GM19452 (cell line): ENCODE measurements around the gene CRHR1.

Experiments used
- ATAC-seq: cut with Tn5 transposase; IDR thresholded peaks from one replicate; pipeline ENCODE4 v1.9.1; 2021; ENCODE audit not compliant: unreplicated experiment

Gene CRHR1

DNA sequence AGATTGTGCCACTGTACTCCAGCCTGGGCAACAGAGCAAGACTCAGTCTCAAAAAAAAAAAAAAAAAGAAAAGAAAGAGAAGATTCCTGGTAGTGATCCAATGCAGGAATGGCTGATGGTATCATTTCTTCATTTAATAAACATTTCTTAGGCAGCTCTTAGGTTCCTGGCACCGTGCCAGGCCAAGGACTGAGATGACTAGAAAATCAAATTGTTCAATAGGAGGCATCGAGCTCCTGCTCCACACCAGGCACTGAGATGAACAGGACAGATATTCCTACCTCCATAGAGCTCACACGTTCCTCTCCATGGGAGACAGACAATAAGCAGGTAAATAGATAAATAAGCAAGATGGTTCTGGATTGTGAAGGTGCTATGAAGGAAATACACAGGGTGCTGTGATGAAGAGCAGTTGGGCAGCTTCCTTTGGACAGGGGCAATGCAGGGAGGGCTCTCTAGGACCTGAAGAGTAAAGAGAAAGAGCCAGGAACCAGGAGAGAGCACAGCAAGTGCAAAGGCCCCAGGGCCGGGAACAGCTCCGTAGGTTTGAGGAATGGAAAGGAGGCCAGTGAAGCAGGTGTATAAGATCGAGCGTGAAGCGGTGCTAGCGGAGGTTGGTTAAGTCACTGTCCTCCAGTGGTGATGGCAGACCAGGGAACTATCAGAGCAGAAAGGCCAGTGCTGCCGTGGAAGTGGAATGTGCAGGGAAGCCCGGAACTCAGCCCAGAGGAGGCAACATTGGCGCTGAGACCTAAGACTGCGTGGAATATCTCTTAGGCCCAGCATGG lies 26.5 kb upstream of the CRHR1 start:
- ATAC-seq: no peak

DNA sequence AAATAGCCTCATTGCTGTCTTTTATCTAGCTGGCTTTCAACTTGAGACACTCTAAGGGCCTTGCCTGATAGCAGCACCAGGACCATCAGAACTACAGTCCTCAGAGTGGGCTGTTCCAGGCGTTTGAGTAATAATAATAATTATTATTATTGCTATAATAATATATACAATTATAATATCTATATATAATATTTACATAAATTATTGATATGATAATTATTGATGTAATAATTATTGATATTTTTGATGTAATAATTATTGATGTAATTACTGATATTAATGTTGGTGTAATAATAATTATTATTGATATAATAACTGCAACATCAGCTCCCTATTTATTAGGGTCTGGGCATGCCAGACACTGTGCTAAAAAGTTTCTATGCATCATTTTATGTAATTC lies 25.6 kb upstream of the CRHR1 start:
- ATAC-seq: no peak

DNA sequence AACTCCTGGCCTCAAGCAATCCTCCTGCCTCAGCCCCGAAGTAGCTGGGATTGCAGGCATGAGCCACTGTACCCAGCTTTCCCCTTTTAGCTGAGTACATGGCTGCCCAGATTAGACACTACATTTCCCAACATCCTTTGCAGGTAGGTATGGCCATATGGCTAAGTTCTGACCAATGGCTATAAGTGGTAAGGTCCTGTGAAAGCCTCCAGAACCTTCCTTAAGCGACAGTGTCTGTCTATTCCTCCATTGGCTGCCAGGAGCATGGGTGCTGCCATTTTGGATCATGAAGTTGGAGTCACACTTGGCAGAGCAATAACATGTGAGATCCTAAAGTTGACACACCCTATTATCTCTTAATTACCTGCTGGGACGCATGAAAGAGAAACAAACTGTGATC lies 24.4 kb upstream of the CRHR1 start:
- no peak for ATAC-seq

DNA sequence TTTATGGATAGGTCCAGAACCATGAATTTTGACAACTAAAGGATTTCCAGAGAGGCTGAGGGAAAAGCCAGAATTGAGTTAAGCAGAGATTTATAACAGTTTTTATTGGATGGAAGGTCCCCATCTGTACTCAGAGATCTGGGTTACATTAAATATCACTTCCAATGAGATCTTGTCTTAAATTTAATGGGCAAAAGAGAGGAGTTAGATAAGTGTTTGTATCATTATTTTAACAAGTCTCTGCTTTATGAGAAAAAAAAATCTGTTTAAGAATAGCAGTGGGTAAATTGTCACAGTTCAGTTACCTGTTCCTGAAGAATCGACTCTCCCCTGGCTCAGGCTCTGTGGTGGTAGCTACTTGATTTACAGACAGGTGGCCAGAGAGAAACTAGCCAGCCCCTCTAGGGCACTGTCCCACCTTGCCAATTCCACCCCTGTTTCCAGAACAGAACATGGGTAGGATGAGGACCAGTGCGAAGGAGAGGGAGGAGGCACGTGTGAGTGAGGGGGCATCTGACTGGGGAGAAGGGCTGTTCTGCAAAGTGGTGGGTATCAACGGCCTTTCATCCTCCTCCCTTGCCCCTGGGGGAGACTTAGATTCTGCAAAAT lies 22.1 kb upstream of the CRHR1 start:
- ATAC-seq: no peak

GRCh38 chr17:45763182-45763581 lies 20.9 kb upstream of the CRHR1 start:
- no peak for ATAC-seq

GRCh38 chr17:45764479-45764878 lies 19.6 kb upstream of the CRHR1 start:
- ATAC-seq: no peak

GRCh38 chr17:45768000-45768399 lies 16.1 kb upstream of the CRHR1 start:
- no peak for ATAC-seq

DNA sequence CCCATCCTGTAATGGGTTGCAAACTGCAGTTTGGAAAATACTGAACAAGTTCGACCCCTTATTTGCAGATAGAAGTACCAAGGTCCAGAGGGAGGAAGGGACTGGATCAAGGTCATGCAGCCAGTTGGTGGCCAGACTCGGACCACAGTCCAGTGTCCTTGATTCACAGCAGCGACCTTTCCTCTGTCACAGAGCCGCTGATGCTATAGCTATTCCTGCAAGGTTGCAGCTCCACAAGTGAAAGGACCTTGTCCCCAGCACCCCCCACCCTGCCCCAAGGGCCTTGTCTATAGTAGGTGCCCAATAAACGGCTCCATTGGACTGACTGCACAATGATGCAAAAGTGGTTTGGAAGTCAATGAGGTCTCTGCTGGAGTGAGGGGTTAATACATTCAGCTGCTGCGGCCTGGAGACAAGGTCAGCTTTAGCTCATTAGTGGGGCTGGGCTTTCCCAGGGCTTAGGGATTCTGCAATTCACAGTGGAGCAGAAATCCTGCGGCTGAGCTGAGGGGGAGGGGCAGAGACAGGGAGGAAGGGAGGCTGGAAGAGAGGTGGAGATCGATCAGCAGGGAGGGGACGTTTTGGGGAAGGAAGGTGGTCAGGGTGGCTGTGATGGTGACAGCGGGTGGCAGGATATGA lies 13.4 kb upstream of the CRHR1 start:
- no peak for ATAC-seq

DNA sequence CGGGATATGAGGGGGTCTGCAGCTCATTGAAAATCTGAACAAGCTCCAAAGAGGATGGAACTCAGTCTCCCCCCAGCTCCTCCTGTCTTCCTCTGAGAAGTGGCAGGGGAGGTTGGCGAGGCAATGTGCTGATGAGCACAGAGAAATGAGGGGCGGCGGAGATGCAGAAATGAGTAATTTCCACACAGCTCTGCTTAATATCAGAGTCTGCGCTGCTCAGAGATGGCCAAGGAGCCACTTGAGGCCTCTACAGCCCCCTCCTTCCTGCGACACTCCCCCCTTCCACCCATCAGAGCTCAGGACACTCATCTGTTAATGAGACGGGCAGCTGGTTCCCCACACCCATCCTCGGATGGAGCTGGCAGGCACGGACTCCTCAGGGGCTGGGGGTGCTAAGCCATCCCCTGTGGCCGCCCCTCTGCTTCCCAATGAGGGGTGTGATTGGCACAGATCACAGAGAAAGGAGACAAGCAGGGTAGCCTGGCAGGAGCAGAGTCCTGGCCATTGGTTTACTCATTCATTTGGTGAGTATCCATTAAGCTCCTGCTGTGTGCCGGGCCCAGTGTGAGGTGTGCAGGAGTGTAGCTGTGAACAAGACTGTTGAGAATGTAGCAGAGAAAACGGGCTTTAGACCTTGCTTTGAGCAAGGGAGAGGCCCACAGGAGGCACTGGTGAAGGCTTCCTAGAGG lies 12.7 kb upstream of the CRHR1 start:
- no peak for ATAC-seq

GRCh38 chr17:45775148-45775547 lies 9.0 kb upstream of the CRHR1 start:
- ATAC-seq: no peak

GRCh38 chr17:45775576-45776011 lies 8.5 kb upstream of the CRHR1 start:
- ATAC-seq: no peak

DNA sequence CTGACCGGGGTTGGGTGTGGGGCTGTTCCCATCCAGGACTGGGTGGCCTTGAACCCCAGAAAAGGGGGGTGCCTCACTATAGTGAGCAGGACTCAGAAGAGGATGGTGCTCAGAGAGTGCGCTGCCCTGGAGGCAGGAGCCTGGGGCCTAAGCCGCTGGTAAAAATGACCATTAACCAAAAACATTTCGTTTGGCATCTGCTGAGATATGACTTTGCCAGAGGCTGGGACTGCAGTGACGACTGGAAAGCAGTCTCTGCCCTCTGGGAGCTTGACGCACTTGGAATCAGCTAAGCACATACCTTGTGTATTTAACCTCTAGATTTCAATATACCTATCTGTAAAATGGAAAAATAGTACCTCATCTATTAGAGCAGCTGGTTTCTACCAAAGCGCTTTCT lies 7.2 kb upstream of the CRHR1 start:
- no peak for ATAC-seq

DNA sequence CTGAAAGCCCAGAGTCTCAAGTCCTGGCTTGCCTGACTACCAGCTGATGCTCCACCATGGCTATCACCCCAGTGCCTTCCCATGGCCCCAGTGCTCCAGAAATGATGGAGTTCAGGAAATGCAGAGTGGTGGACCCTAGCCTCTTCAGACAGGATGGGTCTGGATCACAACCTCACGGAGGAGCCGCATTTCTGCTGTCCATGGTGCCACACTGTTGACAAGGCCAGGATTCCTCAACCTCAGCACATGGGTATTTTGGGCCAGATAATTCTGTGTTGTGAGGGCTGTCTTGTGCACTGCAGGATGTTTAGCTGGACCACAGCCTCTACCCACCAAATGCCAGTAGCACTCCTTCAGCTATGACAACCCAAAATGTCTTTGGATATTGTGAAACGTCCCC lies 6.7 kb upstream of the CRHR1 start:
- no peak for ATAC-seq

DNA sequence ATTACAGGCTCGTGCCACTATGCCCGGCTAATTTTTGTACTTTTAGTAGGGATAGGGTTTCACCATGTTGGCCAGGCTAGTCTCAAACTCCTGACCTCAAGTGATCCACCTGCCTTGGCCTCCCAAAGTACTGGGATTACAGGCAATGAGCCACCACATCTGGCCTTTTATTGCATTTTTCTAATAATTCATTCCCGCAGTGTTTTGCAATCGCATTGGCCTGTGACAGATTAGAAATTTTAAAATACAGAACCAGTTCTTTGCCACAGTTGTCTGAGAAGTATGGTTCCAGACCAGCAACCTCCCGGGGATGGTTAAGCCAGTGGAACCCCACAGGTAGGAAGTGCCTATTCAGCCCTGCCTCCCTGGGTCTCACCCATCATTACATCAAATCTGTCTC lies 3.2 kb upstream of the CRHR1 start:
- ATAC-seq: no peak

GRCh38 chr17:45782889-45783592 lies 1.1 kb upstream of the CRHR1 start:
- no peak for ATAC-seq

DNA sequence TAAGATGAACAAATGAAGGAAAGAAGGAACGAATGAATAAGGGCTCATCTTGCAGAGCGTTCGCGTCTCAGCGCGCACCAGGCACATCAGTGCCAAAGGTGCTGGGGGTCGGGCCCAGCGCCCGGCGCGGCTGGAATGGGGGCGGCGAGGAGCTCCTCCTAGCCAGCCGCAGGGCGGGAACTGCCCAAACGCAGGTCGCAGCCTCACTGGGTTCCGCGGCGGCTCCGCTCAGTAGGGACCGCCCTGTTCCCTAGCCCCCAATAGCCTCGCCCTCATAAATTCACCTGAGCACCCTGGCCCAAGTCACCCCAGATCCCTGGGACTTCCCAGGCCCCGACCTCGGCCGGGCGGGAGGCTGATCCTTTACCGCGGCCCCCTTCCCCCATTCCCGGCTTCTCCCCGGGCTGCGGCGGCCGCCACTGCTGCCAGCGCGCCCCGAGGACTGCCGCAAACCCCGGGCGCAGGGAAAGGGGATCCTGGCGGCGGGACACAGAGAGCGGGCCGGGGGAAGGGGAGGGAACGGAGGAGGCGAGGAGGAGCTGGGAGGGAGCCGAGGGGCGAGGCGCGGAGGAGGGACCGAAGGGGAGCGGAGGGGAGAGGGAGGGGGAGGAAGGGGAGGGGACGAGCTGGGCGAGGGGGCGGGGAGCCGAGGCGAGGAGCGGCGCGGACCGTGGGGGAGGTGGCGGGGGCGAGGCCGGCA lies 377 bp upstream of the CRHR1 start:
- ATAC-seq: no peak

DNA sequence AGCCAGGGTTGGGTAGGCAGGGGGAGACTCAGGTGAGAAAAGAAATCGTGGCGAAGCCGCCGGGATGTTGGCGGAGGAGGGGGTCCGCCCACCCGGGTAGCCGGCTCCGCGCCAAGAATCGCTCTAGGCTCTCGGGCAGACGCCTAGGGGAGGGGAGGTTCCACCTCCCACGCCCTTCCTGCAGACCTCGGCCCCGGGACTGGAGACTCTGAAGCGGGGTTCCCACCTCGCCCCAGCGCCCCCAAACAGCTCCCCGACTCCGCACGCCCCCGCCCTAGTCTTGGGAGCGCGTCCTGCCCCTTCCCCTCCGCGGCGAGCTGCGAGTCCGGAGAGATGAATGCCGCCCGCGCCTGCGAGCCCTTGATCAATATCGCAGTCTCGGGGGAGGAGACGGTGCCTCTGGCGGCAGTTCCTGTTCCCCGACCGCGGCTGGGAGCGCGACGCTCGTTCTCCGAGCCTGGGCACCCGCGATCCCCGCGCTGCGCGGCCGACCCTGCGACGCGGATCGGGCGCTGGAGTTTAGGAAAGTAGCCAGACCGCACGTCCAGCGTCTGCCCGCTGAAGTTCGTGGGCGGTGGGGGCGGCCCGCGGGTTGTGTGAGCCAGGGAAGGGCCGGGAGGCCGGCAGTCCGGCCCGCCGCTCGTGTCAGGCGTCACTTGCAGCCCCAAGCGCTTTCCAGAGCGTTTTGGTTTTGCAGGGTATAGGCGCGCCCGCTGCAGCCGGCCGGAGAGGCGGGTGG lies 790 bp downstream of the CRHR1 start:
- ATAC-seq: no peak

GRCh38 chr17:45785480-45786193 lies 1.5 kb downstream of the CRHR1 start:
- no peak for ATAC-seq

- ATAC-seq: no peak
Measured at GRCh38 chr17:45786349-45786748, 2.2 kb downstream of the CRHR1 start.
